DLD1 (cell line): Measurements from ENCODE around the gene NUBPL.
"Not testable (repeated sequence)": the region's sequence is repeated elsewhere in the genome, so short reads cannot be mapped to it uniquely, and the experiment has no call there.

Experiments
- in situ Hi-C: cut with HindIII; loops from 2 replicates; pipeline ENCODE4 v1.10.0; 2017; ENCODE audit warnings: low sequenced_read_pairs

The NUBPL gene

GRCh38 chr14:31576949-31577348 is 15.7 kb downstream of the NUBPL start:
- in situ Hi-C loops: no loop called here

DNA sequence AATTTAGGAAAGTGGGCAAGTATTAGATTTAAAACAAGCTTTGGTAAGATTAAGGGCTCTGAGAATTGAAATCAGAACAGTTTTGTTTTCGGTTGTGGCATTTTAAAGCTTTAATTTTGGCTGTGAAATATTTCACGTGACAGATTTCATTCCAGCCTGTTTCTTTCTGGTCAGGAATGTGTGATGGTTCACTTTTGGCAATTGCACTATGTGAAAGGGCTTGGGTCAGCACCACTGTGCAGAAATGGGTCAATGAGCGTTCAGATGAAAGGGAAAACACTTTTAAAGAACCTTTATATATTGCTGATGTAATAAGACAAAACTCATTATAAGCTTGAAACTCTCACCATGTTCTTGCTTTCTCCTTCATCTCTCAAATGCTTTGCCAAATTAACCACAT is 17.1 kb downstream of the NUBPL start:
- in situ Hi-C loops: no loop called here

DNA sequence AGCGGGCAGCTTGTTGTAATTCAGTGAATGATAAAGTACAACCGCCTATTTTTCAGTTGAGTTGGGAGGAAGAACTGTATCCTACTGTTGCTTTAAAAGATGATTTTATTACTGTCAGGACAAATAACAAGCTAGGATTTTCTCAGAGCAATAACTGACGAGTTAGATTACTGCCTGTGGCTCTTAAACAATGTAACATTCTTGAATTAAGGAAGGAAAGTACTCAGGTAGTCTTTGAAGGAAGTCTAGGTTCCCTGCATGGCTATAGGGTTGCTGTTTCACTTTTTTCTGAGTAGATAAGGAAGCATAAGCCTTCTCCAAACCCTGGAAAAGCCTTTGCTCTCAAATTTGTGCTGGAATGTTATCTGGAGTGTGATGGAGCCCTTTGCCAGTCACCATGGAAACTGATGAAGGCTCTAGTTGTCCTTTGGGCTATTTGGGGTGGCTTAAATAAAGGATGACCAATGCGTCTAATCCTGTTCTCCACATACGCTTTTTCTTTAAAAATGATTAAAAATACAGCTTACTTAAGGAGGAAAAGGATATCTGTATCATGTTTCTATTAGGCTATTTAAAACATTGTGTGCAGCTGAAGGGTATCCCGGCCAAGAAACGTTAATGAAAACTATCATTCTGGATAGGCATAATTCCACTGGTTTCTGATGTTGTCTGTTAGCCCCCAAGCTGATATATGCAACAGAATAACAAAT is 17.7 kb downstream of the NUBPL start:
- in situ Hi-C loops: no loop called here

- in situ Hi-C loops: no loop called here
Measured at GRCh38 chr14:31580234-31580633, 19.0 kb downstream of the NUBPL start.

DNA sequence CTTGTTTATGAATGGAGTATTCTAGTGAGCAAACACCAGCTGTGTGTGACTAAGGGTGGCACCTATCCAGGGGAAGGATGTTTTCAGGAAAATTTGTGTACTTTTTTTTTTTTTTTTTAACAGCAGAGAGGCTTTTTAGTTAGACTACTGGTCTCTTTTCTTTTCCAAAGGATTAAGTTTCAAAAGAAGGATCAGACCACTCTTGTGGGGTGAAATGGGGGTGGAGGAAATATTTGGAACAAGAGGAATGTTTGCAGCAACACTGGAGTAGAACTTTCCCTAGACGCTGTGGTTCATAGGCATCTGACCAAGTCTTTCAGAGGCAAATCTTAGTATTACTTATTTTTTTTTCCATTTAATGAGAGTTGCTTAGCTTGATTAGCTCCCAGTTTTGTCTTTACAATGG is 21.1 kb downstream of the NUBPL start:
- in situ Hi-C loops: no loop called here

DNA sequence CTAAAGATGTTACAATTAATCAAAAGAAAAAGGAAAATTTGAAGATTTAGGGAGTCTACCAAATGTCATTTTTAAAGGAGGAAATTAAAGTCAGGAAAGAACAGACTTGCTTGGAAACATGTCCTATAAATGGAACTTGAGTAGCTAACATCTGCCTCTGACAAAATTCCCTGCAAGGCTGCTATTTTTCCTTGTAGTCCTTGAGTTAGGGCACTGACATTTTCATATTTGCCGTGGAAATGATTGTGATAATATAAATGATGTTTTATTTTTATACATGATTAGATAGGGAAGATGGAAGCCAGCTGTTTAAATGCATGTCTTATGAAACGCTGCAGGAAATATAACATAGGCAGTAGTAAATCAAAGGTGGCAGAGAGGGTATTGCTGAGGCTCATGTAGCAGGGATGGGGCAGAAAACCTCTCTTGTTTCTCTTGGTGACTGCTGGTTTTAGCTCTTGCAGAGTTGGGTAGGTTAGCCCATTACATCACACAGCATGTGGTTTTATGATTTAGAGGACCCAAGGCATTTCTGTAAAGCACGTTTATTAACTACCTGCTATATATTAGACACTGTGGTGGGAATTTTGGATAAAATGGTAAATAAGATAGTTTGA is 21.7 kb downstream of the NUBPL start:
- in situ Hi-C loops: no loop called here

- in situ Hi-C loops: no loop called here
Measured at GRCh38 chr14:31590206-31590605, 29.0 kb downstream of the NUBPL start.

GRCh38 chr14:31592122-31592521 is 30.9 kb downstream of the NUBPL start:
- in situ Hi-C loops: no loop called here

- in situ Hi-C loops: no loop called here
Measured at GRCh38 chr14:31592631-31593030, 31.4 kb downstream of the NUBPL start.

GRCh38 chr14:31596342-31597095 is 35.3 kb downstream of the NUBPL start:
- in situ Hi-C loops: no loop called here

DNA sequence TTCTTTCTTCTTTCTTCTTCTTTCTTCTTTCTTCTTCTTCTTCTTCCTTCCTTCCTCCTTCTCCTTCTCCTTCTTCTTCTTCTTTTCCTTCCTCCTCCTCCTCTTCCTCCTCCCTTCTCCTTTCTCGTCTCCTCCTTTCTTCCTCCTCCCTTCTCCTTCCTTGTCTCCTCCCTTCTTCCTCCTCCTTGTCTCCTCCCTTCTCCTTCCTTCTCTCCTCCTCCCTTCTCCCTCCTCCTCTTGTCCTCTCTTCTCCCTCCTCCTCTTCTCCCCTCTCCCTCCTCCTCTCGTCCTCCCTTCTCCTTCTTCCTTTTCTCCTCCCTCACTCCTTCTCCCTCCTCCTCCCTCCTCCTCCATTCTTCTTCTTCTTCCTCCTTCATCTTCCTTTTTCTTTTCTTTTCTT is 44.5 kb downstream of the NUBPL start:
- in situ Hi-C loops: no loop called here

- in situ Hi-C loops: no loop called here
Measured at GRCh38 chr14:31611778-31612433, 50.7 kb downstream of the NUBPL start.

GRCh38 chr14:31613188-31613587 is 52.0 kb downstream of the NUBPL start:
- in situ Hi-C loops: no loop called here

DNA sequence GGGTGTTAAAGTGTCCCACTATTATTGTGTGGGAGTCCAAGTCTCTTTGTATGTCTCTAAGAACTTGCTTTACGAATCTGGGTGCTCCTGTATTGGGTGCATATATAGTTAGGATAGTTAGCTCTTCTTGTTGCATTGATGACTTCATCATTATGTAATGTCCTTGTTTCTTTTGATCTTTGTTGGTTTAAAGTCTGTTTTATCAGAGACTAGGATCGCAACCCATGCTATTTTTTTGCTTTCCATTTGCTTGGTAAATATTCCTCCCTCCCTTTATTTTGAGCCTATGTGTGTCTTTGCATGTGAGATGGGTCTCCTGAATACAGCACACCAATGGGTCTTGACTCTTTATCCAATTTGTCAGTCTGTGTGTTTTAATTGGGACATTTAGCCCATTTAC is 57.7 kb downstream of the NUBPL start:
- in situ Hi-C loops: not testable (repeated sequence)

GRCh38 chr14:31619440-31619839 is 58.2 kb downstream of the NUBPL start:
- in situ Hi-C loops: no loop called here

GRCh38 chr14:31620898-31621297 is 59.7 kb downstream of the NUBPL start:
- in situ Hi-C loops: not testable (repeated sequence)

GRCh38 chr14:31622060-31622459 is 60.9 kb downstream of the NUBPL start:
- in situ Hi-C loops: no loop called here

- in situ Hi-C loops: not testable (repeated sequence)
Measured at GRCh38 chr14:31652900-31653299, 91.7 kb downstream of the NUBPL start.

DNA sequence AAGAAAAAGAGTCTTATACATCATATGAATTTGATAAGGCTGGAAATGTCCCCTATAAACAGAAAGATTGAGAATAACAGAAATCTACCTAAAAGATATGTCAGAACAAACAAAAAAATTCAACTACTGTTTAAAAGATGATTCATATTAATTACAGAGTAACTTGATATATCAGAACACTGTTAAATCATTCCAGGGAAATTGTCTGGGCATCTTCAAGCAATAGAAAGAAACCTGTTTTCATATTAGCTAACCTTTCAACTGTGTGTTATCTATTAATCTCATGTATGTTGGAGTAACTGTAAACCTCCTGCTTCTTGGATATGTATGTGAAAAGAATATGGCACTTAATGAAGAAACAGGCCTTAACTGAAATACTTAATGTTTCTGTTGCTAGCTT is 96.7 kb downstream of the NUBPL start:
- in situ Hi-C loops: no loop called here

DNA sequence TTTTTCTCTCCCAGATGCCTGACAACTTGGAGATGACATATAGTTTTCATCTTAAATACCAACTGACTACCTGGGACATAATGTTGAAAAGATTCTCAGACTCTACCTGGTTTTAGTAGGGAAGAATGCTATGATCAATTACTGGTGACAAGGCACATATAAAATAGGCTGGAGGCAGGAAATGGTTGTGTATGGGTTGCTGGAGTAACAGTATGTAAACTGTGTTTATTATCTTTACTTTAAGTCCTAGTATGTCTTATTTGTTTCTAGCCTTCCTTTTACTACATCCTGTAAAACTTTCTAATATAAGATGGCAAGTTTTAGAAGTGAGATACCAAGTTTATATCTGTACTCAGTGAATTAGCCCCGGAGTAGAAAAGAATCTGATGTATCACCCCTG is 98.1 kb downstream of the NUBPL start:
- in situ Hi-C loops: no loop called here

DNA sequence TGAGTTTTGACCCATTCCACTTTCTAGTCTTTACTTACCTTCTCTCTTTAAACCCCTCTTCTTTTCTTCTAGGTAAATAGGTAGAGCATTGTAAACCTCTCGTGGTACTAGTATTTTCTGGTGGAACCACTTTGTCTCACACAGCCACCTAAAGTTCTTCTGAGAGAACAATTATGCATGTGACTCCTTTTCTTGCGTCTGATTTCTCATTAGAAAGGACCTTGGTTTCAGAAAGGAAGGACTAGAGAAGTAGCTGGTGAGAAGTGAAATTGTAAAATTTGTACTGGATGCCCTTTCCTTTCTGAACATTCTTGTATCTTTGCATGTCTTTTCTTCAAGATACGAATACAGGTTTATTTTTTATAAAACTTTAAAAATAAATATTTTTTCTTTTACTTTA is 99.0 kb downstream of the NUBPL start:
- in situ Hi-C loops: no loop called here

GRCh38 chr14:31660728-31661127 is 99.5 kb downstream of the NUBPL start:
- in situ Hi-C loops: no loop called here
